H1 (cell line): Measurements from ENCODE around the gene PI4KA. TPM values are rescaled to one million over a fixed set of nuclear protein-coding genes. Genes with fewer than 3 reads are reported as not detected.
"Not testable (repeated sequence)": the region's sequence is repeated elsewhere in the genome, so short reads cannot be mapped to it uniquely, and the experiment has no call there.

Experiments
- CTCF ChIA-PET: fragments of 300-600 bp; sonication (Branson Sonifier 250); formaldehyde crosslinking; loops from one replicate; lab custom pipeline; 2021; ENCODE audit not compliant: partially characterized antibody; lab: Charles Lee
- POLR2A ChIA-PET: fragments of 300-600 bp; sonication (Branson Sonifier 250); formaldehyde crosslinking; loops from one replicate; lab custom pipeline; 2021; ENCODE audit warnings: inconsistent platforms; ENCODE audit not compliant: partially characterized antibody; lab: Charles Lee
- DNase-seq, 2 experiments: peaks; one replicate each; pipeline versions ENCODE4 v3.0.0 to v3.0.0-alpha.2; 2010 to 2022; ENCODE audit warnings: low spot score in 2 of 2, low read depth in 1 of 2, mixed read lengths in 1 of 2
- FAIRE-seq: peaks from 2 replicates; lab custom pipeline; 2011; peaks lifted over from hg19 to GRCh38; lab: Jason Lieb, UNC
- H2AFZ ChIP-seq: 2 replicates; pipeline ENCODE4 v1.8.1; 2012; ENCODE audit warnings: low read length, inconsistent platforms
- H2AK5ac ChIP-seq: 2 replicates; pipeline ENCODE4 v1.6.1; 2013; ENCODE audit warnings: low read depth, low read length
- H2BK120ac ChIP-seq: replicated peaks from 2 replicates; pipeline ENCODE3; 2013; ENCODE audit warnings: low read depth, low read length, inconsistent platforms
- H2BK12ac ChIP-seq: 2 replicates; pipeline ENCODE4 v1.6.1; 2013; ENCODE audit warnings: low read depth, low read length
- H2BK15ac ChIP-seq: 2 replicates; pipeline ENCODE4 v1.6.1; 2013; ENCODE audit warnings: low read length
- H2BK20ac ChIP-seq: 2 replicates; pipeline ENCODE4 v1.6.1; 2013; ENCODE audit warnings: low read length
- H2BK5ac ChIP-seq: 2 replicates; pipeline ENCODE4 v1.6.1; 2013; ENCODE audit warnings: low read depth, low read length
- H3K14ac ChIP-seq: 2 replicates; pipeline ENCODE4 v1.6.1; 2013; ENCODE audit warnings: inconsistent platforms; ENCODE audit not compliant: insufficient read length
- H3K18ac ChIP-seq: 2 replicates; pipeline ENCODE4 v1.6.1; 2013; ENCODE audit warnings: low read length; ENCODE audit errors: extremely low read depth
- H3K23ac ChIP-seq: 2 replicates; pipeline ENCODE4 v1.6.1; 2013; ENCODE audit warnings: inconsistent platforms; ENCODE audit not compliant: insufficient read length
- H3K23me2 ChIP-seq: 2 replicates; pipeline ENCODE4 v1.6.1; 2013; ENCODE audit warnings: low read depth, low read length
- H3K27ac ChIP-seq: 2 replicates; pipeline ENCODE4 v1.6.1; 2011; ENCODE audit warnings: low read depth, low read length, inconsistent platforms
- H3K27me3 ChIP-seq, 4 experiments: replicated peaks in 1 of 4; 1 replicate in 1 of 4; 2 replicates in 3 of 4; pipeline versions ENCODE4 v1.6.1 to v1.8.1; 2011 to 2013; ENCODE audit warnings: low read length in 3 of 4, mild to moderate bottlenecking in 3 of 4, inconsistent platforms in 2 of 4, mixed read lengths in 2 of 4, moderate library complexity in 1 of 4; ENCODE audit not compliant: control insufficient read depth in 3 of 4, insufficient read depth in 3 of 4; ENCODE audit errors: extremely low read depth in 1 of 4
- H3K36me3 ChIP-seq, 4 experiments: 2 replicates each; pipeline versions ENCODE4 v1.6.1 to v1.8.1; 2011 to 2013; ENCODE audit warnings: mild to moderate bottlenecking in 4 of 4, low read length in 3 of 4, moderate library complexity in 2 of 4, control low read depth in 1 of 4, inconsistent platforms in 1 of 4; ENCODE audit not compliant: insufficient read depth in 4 of 4, control insufficient read depth in 2 of 4
- H3K4ac ChIP-seq: replicated peaks from 2 replicates; pipeline ENCODE3; 2013; ENCODE audit warnings: low read length, low read depth, mixed read lengths, inconsistent platforms; ENCODE audit not compliant: insufficient read length
- H3K4me1 ChIP-seq, 4 experiments: replicated peaks in 1 of 4; 1 replicate in 1 of 4; 2 replicates in 3 of 4; pipeline versions ENCODE4 v1.6.1 to v1.8.1; 2011 to 2013; ENCODE audit warnings: low read length in 3 of 4, inconsistent platforms in 2 of 4, mixed read lengths in 1 of 4; ENCODE audit not compliant: insufficient read depth in 4 of 4, control insufficient read depth in 3 of 4
- H3K4me2 ChIP-seq, 2 experiments: 2 replicates each; pipeline versions ENCODE4 v1.6.1 to v1.8.1; 2011 to 2013; ENCODE audit warnings: low read depth in 2 of 2, low read length in 2 of 2, control low read depth in 1 of 2, inconsistent platforms in 1 of 2, mild to moderate bottlenecking in 1 of 2; ENCODE audit not compliant: insufficient read depth in 1 of 2
- H3K4me3 ChIP-seq, 4 experiments: fragments of 200-600, 300-600 bp in 1 of 4; sonication (generic), shearing (Covaris generic), sonication (Bioruptor Twin) in 1 of 4; 2 replicates each; pipeline versions ENCODE4 v1.5.1 to v1.8.1; 2011 to 2016; ENCODE audit warnings: low read length in 4 of 4, low read depth in 3 of 4, control low read depth in 2 of 4, inconsistent platforms in 2 of 4, mild to moderate bottlenecking in 2 of 4, mixed read lengths in 1 of 4, moderate library complexity in 1 of 4; ENCODE audit not compliant: insufficient read depth in 2 of 4; ENCODE audit errors: extremely low read depth in 1 of 4
- H3K56ac ChIP-seq: replicated peaks from 2 replicates; pipeline ENCODE3; 2013; ENCODE audit warnings: low read depth, mild to moderate bottlenecking, mixed read lengths, low read length, inconsistent platforms; ENCODE audit not compliant: insufficient read length
- H3K79me1 ChIP-seq: 2 replicates; pipeline ENCODE4 v1.6.1; 2013; ENCODE audit warnings: low read depth, low read length, control low read depth
- H3K79me2 ChIP-seq, 2 experiments: 2 replicates each; pipeline versions ENCODE4 v1.6.1 to v1.8.1; 2012 to 2013; ENCODE audit warnings: low read length in 2 of 2, mild to moderate bottlenecking in 2 of 2, inconsistent platforms in 1 of 2; ENCODE audit not compliant: insufficient read depth in 2 of 2, control insufficient read depth in 1 of 2
- H3K9ac ChIP-seq, 4 experiments: replicated peaks in 1 of 4; 1 replicate in 1 of 4; 2 replicates in 3 of 4; pipeline versions ENCODE4 v1.6.1 to v1.8.1; 2011 to 2013; ENCODE audit warnings: low read depth in 3 of 4, low read length in 3 of 4, control low read depth in 2 of 4, mild to moderate bottlenecking in 2 of 4, moderate library complexity in 2 of 4, inconsistent platforms in 1 of 4; ENCODE audit errors: extremely low read depth in 1 of 4
- H3K9me3 ChIP-seq, 2 experiments: 2 replicates each; pipeline versions ENCODE4 v1.6.1 to v1.8.1; 2012 to 2013; ENCODE audit warnings: mild to moderate bottlenecking in 2 of 2, moderate library complexity in 2 of 2, control low read depth in 1 of 2, inconsistent platforms in 1 of 2, low read depth in 1 of 2, low read length in 1 of 2, mixed read lengths in 1 of 2; ENCODE audit not compliant: insufficient read depth in 2 of 2
- H4K20me1 ChIP-seq, 2 experiments: replicated peaks in 1 of 2; 2 replicates each; pipeline versions ENCODE3 to v1.8.1; 2011 to 2013; ENCODE audit warnings: inconsistent platforms in 2 of 2, low read length in 2 of 2, mild to moderate bottlenecking in 1 of 2; ENCODE audit not compliant: insufficient read depth in 2 of 2, control insufficient read depth in 1 of 2
- H4K5ac ChIP-seq: 2 replicates; pipeline ENCODE4 v1.6.1; 2013; ENCODE audit warnings: low read length, low read depth, mixed read lengths, inconsistent platforms; ENCODE audit not compliant: insufficient read length
- H4K8ac ChIP-seq: 2 replicates; pipeline ENCODE4 v1.8.0; 2013; ENCODE audit warnings: mild to moderate bottlenecking, moderate library complexity, low read length, inconsistent platforms; ENCODE audit not compliant: insufficient read depth; ENCODE audit errors: extremely low read depth
- H4K91ac ChIP-seq: replicated peaks from 2 replicates; pipeline ENCODE3; 2013; ENCODE audit warnings: low read length, mixed read lengths, inconsistent platforms; ENCODE audit not compliant: insufficient read length
- MAX ChIP-seq: IDR thresholded peaks from 2 replicates; pipeline ENCODE4 v1.6.1; 2012; ENCODE audit warnings: inconsistent platforms
- WGBS, 2 experiments: shearing (Covaris generic) in 1 of 2; methylation state at CpG; one replicate each; pipeline versions ENCODE4 v1.1.6 to v1.1.7; 2013 to 2015; ENCODE audit warnings: low lambda C conversion rate in 2 of 2, mixed read lengths in 2 of 2, inconsistent platforms in 1 of 2, low coverage in 1 of 2, missing lambda C conversion rate in 1 of 2; ENCODE audit not compliant: insufficient replicate concordance in 2 of 2, insufficient coverage in 1 of 2, insufficient read length in 1 of 2; ENCODE audit errors: extremely low coverage in 1 of 2, missing lambda C conversion rate in 1 of 2; 5-methylcytosine and 5-hydroxymethylcytosine counted together
- polyA plus RNA-seq, 7 experiments: library from polyadenylated mRNA; depleted of rRNA in 3 of 7; stranded (reverse) in 5 of 7; unstranded in 2 of 7; fragments of >200 nt in 5 of 7; fragments of 200-250 nt in 2 of 7; gene quantifications; 1 replicate in 5 of 7; 2 replicates in 1 of 7; 4 replicates in 1 of 7; pipeline versions ENCODE4 v1.2.1 to v1.2.3, GENCODE V29; 2011 to 2013; ENCODE audit warnings: missing spikeins in 2 of 7, mixed read lengths in 2 of 7
- total RNA-seq: library from RNA; stranded (reverse); fragmentation: NEBNext Ultra II Directional; extraction: Animal tissue kit (Norgen Biotek cat#: 25700); gene quantifications from 2 replicates; pipeline ENCODE4 v1.2.1, GENCODE V29; 2021
- TF ChIP-seq, protein P1 (sequence below): IDR thresholded peaks from 2 replicates; pipeline ENCODE4 v1.6.1; 2012; ENCODE audit warnings: inconsistent platforms
- TF ChIP-seq, protein P2 (sequence below), 3 experiments: IDR thresholded peaks; 1 replicate in 2 of 3; 2 replicates in 1 of 3; pipeline versions ENCODE4 v1.5.1 to v1.6.1; 2011; ENCODE audit warnings: low read length in 3 of 3, mild to moderate bottlenecking in 3 of 3, inconsistent platforms in 2 of 3, low read depth in 1 of 3, moderate library complexity in 1 of 3; ENCODE audit not compliant: insufficient read depth in 1 of 3; ENCODE audit errors: control extremely low read depth in 1 of 3
- TF ChIP-seq, protein P3 (sequence below): IDR thresholded peaks from 2 replicates; pipeline ENCODE4 v1.6.1; 2011; ENCODE audit warnings: low read length, improper control_type of control experiment

The PI4KA gene
- total and polyA plus RNA-seq, 2 of the 8 experiments (the other 6 are each of a cell fraction or from before 2014, with no cell fraction given): 22.5 to 37.7 TPM

DNA sequence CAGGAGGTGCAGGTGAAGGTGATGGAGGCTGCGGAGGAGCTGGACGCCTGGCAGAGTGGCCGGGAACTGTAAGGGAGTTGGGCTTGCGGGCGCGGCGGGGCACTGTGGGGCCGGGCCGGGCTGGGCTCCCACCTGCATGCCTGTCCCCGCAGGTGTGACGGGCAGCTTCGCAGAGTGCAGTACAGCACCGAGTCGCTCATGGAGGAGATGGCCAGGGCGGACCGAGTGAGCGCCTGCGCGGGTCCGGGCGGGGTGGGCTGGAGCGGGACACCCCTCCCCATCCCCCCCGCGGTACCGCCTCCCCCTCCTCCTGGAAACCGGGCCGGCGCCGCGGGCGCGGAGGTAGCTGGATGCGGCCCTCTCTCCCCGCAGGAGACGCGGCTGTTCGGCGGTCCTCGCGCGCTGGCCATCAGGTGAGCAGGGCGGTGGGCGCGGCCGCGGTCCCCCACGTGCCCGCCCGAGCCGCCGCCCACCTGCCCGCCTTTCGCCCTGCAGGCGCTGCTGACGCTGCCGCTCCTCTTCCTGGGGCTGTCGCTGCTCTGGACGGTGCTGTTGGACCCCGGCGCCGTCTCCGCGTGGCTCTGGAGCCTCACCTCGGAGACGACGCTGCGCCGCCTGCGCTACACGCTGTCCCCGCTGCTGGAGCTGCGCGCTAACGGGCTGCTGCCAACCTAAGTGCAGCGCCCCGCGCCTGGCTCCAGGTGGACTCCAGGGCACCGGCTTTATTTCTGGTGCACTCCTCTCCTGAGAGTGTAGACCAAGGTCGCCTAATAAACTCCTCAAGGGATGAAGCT lies 154.6 kb downstream of the PI4KA start:
- CTCF ChIA-PET: interaction anchor here (0.9 to 1.7 kb wide), 5 partner anchors 39 to 130 kb away, joined by 3 to 5 read pairs (median 3); no protein-coding TSS in a partner anchor
- TF ChIP-seq, protein P1, sequence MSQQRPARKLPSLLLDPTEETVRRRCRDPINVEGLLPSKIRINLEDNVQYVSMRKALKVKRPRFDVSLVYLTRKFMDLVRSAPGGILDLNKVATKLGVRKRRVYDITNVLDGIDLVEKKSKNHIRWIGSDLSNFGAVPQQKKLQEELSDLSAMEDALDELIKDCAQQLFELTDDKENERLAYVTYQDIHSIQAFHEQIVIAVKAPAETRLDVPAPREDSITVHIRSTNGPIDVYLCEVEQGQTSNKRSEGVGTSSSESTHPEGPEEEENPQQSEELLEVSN: peak; percentile 90
- TF ChIP-seq, protein P2, sequence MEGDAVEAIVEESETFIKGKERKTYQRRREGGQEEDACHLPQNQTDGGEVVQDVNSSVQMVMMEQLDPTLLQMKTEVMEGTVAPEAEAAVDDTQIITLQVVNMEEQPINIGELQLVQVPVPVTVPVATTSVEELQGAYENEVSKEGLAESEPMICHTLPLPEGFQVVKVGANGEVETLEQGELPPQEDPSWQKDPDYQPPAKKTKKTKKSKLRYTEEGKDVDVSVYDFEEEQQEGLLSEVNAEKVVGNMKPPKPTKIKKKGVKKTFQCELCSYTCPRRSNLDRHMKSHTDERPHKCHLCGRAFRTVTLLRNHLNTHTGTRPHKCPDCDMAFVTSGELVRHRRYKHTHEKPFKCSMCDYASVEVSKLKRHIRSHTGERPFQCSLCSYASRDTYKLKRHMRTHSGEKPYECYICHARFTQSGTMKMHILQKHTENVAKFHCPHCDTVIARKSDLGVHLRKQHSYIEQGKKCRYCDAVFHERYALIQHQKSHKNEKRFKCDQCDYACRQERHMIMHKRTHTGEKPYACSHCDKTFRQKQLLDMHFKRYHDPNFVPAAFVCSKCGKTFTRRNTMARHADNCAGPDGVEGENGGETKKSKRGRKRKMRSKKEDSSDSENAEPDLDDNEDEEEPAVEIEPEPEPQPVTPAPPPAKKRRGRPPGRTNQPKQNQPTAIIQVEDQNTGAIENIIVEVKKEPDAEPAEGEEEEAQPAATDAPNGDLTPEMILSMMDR (IDR thresholded peaks at IDR 0.05; ENCODE audit: control extremely low read depth in 1 of 3, insufficient read depth in 1 of 3, low read depth in 1 of 3, low read length in 3 of 3): peak in 1 of 3 experiments; percentile 2; a peak in 1 of 4 replicates
- TF ChIP-seq, protein P3, sequence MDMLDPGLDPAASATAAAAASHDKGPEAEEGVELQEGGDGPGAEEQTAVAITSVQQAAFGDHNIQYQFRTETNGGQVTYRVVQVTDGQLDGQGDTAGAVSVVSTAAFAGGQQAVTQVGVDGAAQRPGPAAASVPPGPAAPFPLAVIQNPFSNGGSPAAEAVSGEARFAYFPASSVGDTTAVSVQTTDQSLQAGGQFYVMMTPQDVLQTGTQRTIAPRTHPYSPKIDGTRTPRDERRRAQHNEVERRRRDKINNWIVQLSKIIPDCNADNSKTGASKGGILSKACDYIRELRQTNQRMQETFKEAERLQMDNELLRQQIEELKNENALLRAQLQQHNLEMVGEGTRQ: 0 out of 2 replicates have a peak, but pooled peaks have one; percentile 17
- TF ChIP-seq MAX: peak; percentile 83
- H4K5ac ChIP-seq, H4K91ac ChIP-seq, H3K4me1 ChIP-seq, H2BK15ac ChIP-seq, H3K14ac ChIP-seq, H2BK5ac ChIP-seq, H3K79me2 ChIP-seq, H3K79me1 ChIP-seq, H2BK120ac ChIP-seq, H3K36me3 ChIP-seq, POLR2A ChIA-PET, H2AK5ac ChIP-seq, H3K27ac ChIP-seq, H2AFZ ChIP-seq, H3K4ac ChIP-seq, H2BK20ac ChIP-seq, H3K9ac ChIP-seq, H2BK12ac ChIP-seq, H3K9me3 ChIP-seq, H4K20me1 ChIP-seq, H3K56ac ChIP-seq, H3K27me3 ChIP-seq, FAIRE-seq, H3K23me2 ChIP-seq, H3K23ac ChIP-seq, H3K18ac ChIP-seq: not testable (repeated sequence)
- peak overlapping the region; percentile 21 to 59 for H3K4me2 ChIP-seq
- peak in 1 of 2 experiments; percentile 72 for DNase-seq
- peak overlapping the region; percentile 25; the same call in 1 of the 2 replicates for H4K8ac ChIP-seq
- WGBS, 2 experiments: 10% methylated on average over 5 of the region's 79 CpGs; no CpG with 5 or more reads in 1 of the 2 experiments
- H3K4me3 ChIP-seq: peak overlapping the region in 1 of 4 experiments; percentile 38; a peak in 3 of 8 replicates
